HG03439 (cell line): ENCODE measurements around the gene CIP2A.

Experiments
- ATAC-seq: cut with Tn5 transposase; IDR thresholded peaks from one replicate; pipeline ENCODE4 v1.9.1; 2021; ENCODE audit warnings: mild to moderate bottlenecking, moderate library complexity; ENCODE audit not compliant: unreplicated experiment

Gene CIP2A

DNA sequence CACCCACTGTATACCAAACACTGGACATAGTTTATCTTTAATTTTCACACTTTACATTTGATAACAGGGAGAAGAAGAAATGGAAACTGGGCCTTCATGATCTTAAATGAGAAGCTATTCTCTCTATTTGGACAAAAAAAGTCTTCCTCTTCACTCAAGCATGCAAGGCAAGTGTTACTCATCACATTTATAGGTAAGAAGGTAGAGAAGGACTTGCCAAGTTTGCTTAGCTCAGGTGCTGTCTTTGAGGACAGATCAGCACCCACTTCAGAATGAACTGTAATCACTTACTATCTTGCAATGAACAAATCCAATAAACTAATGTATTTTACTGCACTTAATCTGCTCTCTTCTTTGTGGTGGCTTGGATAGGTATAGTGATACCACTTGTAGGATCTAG is 77.7 kb downstream of the CIP2A start:
- no peak for ATAC-seq

DNA sequence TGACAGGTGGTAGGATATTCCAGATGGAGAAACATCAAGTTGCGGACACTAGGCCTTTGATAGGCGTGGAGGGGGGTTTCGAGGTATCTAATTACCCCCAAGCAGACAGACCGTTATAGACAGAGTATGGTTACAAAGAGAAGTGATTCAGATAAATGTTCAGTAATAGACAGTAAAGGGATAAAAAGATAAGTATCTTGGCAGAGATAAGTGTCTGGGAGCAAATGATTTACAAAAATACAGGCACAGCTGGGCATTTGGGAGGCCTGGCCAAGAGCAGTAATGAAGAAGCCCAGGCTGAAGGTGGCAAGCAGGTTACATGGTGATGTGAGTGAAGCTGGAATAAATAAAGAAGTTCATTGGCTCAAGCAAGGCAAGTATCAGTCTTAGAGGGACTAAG is 78.2 kb downstream of the CIP2A start:
- ATAC-seq = no peak

DNA sequence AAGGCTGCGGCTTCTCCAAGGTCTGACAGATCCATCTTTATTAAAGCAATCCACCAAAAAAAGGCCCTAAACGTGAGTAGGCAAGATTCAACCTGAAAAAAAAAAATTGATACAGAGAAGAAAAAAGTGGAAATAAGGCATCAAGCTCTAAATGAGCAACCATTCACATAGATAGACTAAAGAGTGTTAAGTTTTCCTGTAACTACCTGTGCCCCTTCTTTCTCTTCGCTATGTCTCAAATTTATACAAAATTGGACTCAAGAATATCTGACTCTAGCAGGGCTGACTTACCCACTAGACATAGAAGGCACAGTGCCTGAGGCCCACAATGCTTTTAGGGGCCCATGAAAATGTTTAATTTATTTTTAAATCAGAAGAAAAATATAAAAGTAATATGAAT is 78.7 kb downstream of the CIP2A start, which contains the start of gene MYH15:
Gene MYH15, minus strand, starts transcription at position 101 of the 400 bp plus-strand sequence. Its CDS starts 66 bp downstream, at position 35.
- no peak for ATAC-seq

DNA sequence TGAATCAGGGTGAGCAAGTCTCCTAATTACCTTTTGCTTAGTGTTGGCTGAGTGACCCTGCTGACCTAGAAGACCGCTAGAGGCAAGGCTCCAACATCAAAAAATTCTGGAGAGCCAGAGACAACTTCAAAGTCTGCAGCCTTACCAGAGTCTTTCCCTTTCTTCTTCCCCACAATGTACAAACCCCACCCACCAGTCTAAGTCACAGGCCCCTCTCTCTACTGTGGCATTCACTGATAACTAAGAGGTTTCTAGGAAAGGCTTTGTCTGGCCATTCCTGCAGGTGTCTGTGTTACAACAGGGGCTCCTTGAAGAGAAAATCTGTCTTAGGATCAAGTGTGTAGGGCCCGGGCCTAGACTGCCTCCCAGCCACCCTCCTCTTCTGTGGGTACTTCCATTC is 79.4 kb downstream of the CIP2A start:
- no peak for ATAC-seq

DNA sequence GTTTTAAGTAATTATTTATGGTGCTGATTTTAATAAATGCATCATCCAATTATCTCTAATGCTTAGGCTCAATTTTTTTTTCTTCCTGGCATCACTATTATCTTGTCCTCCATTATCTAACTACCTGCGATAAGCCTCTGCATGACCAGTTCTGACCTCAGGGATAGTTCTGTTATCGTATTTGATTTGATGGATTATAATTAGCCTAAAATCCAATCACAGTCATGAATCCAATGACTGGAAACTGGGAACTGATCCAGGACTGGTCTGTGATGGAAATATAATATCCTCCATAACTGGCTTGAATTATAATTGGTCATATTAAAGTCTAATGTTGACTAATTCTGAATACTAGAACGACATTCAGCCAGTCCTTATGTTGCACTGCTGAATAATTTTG is 80.0 kb downstream of the CIP2A start:
- ATAC-seq = no peak

DNA sequence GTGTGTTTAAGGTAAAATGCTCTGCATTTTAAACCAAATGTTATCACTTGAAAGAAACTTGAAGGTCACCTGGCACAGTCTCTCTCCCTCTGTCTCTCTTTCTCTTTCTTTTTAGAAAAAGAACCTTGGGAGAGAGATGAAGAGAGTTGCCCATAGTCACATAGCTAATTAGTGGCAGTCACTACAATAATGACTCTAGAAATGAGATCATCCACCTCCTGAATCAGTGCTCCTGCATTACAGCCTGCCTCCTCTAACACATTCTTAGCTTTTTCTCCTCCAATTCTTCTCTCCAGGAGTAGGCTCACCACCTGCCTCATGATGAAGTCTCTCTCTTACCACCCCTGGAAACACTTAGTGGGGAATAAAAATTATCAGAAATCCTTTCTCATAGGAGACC is 81.3 kb downstream of the CIP2A start:
- no peak for ATAC-seq

DNA sequence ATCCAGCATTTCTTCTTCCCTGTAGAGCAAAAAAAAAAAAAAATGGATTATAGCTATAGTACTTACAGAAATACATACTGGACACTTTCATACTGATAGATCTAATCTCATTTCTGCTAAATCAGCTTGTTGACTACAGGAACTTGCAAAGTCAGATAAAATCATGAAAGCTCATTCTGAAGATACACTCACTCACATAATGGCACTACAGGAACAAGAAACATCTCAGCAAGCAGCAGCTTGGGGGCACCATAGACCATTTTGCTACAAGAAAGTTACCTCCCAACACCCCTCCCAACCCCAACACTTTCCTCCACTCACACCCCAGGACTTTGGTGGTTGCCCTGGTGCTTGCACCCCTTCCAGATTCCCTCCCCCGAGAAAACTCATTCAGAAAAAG is 83.4 kb downstream of the CIP2A start:
- ATAC-seq = no peak

DNA sequence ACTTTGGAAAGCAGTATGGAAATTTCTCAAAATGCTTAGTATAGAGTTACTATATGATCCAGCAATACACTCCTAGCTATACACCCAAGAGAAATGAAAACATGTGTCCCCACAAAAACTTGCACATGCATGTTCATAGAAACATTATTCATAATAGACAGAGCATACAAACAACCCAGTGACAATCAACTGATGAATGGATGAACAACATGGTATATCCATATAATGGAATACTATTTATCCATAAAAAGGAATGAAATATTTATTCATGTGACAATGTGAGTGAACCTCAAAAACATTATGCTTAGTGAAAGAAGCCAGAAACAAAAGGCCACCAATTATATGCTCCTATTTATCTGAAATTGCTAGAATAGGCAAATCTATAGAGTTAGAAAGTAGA is 85.5 kb downstream of the CIP2A start:
- ATAC-seq = no peak

DNA sequence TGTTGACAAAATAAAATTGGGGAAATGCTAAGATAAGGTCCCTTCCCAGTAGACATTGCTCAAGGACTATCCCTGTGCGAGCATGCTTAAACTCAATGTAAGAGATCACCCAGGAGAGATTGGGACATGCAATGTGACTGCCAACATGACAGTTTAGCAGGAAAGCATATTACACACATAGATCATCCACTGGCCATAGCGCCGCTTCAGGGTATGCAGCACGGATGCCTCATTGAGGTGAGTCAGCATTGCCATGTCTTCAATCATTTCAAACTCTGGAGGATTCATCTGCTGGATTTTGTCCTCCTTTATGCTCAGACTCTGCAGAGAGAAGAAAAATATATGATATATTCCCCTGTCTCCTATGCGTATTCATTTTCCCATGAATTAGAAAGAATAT is 87.7 kb downstream of the CIP2A start:
- ATAC-seq = no peak

DNA sequence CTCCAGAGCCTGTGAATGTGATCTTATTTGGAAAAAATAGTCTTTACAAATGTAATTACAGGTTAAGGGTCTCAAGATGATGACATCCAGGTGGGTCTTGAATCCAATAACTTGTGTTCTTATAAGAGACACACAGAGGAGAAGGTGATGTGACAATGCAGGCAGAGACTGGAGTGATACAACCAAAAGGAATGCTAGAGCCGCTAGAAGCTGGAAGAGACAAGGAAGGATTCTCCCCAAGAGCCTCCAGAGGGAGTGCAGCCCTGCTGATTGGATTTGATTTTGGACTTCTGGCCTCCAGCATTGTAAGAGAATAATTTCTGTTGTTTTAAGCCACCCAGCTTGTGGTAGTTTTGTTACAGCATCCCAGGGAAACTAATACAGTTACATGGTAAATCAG is 88.5 kb downstream of the CIP2A start:
- ATAC-seq = no peak
